Suprapubic skin (tissue), 3 donors: ENCODE measurements around the gene ARFGAP3.

Experiments used
- EP300 ChIP-seq: sonication (generic); formaldehyde crosslinking; IDR thresholded peaks from one replicate; pipeline ENCODE4 v1.6.1; 2017; ENCODE audit warnings: antibody characterized with exemption
- TF ChIP-seq, protein P1 (sequence below), 2 donors: fragments of 200-600 bp in 1 of 2; fragments of 450-650 bp in 1 of 2; sonication (generic) in 1 of 2; IDR thresholded peaks; one replicate each; pipeline ENCODE4 v1.5.1; 2016 to 2019; ENCODE audit warnings: antibody characterized with exemption in 2 of 2, mild to moderate bottlenecking in 1 of 2, moderate library complexity in 1 of 2

DNA sequence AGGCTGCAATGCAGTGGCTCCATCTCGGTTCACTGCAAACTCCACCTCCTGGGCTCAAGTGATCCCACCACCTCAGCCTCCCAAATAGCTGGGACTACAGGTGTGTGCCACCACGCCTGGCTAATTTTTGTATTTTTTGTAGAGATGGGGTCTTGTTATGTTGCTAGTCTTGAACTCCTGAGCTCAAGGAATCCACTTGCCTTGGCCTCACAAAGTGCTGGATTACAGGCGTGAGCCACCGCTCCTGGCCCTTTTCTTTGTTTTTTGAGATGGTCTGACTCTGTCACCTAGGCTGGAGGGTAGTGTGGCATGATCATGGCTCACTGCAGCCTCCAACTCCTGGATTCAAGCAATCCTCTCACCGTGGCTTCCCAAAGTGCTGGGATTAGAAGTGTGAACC lies 21.0 kb downstream of the ARFGAP3 start:
- no peak for TF ChIP-seq EP300
- TF ChIP-seq, protein P1, sequence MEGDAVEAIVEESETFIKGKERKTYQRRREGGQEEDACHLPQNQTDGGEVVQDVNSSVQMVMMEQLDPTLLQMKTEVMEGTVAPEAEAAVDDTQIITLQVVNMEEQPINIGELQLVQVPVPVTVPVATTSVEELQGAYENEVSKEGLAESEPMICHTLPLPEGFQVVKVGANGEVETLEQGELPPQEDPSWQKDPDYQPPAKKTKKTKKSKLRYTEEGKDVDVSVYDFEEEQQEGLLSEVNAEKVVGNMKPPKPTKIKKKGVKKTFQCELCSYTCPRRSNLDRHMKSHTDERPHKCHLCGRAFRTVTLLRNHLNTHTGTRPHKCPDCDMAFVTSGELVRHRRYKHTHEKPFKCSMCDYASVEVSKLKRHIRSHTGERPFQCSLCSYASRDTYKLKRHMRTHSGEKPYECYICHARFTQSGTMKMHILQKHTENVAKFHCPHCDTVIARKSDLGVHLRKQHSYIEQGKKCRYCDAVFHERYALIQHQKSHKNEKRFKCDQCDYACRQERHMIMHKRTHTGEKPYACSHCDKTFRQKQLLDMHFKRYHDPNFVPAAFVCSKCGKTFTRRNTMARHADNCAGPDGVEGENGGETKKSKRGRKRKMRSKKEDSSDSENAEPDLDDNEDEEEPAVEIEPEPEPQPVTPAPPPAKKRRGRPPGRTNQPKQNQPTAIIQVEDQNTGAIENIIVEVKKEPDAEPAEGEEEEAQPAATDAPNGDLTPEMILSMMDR (IDR thresholded peaks at IDR 0.05), result no peak
